Fibroblast of villous mesenchyme (primary cell): ENCODE results near the gene SLAMF7. TPM values are rescaled to one million over a fixed set of nuclear protein-coding genes. Genes with fewer than 3 reads are reported as not detected.

ENCODE experiments used
- DNase-seq: peaks from one replicate; pipeline ENCODE4 v3.0.0-alpha.2; 2010; ENCODE audit warnings: low read depth
- H3K4me3 ChIP-seq: 2 replicates; pipeline ENCODE4 v1.5.1; 2011; ENCODE audit warnings: low read depth, mild to moderate bottlenecking, low read length
- CTCF ChIP-seq: IDR thresholded peaks from 2 replicates; pipeline ENCODE4 v1.5.1; 2012; ENCODE audit warnings: low read depth, mild to moderate bottlenecking, low read length; ENCODE audit not compliant: insufficient read depth
- total RNA-seq: library from RNA; depleted of rRNA; stranded (reverse); fragments of >200 nt; gene quantifications from 2 replicates; pipeline ENCODE4 v1.2.3, GENCODE V29; 2012

SLAMF7 gene
- total RNA-seq, 1 donor, result not detected

GRCh38 chr1:160798439-160798838 is 59.4 kb downstream of the SLAMF7 start:
- no peak for DNase-seq
- no peak overlapping the region for H3K4me3 ChIP-seq
- no peak for TF ChIP-seq CTCF

GRCh38 chr1:160799641-160800040 is 60.6 kb downstream of the SLAMF7 start:
- no peak for DNase-seq
- TF ChIP-seq CTCF, result no peak
- no peak overlapping the region for H3K4me3 ChIP-seq

- no peak for DNase-seq
- H3K4me3 ChIP-seq, result no peak overlapping the region
- TF ChIP-seq CTCF, result no peak
These were observed 61.1 kb downstream of the SLAMF7 start for GRCh38 chr1:160800142-160800541.

GRCh38 chr1:160800645-160801408 is 61.8 kb downstream of the SLAMF7 start:
- DNase-seq, result no peak
- TF ChIP-seq CTCF, result no peak
- H3K4me3 ChIP-seq, result no peak overlapping the region

- TF ChIP-seq CTCF, result no peak
- H3K4me3 ChIP-seq, result no peak overlapping the region
- no peak for DNase-seq
These were observed 63.0 kb downstream of the SLAMF7 start for GRCh38 chr1:160801836-160802580.

Other genes starting within 250 kb of the SLAMF7 start
- not detected in 2 replicates for gene SLAMF6, start 216.0 kb upstream of the SLAMF7 start, total RNA-seq
- not detected in 2 replicates for gene CD84, start 159.8 kb upstream of the SLAMF7 start, total RNA-seq
- gene SLAMF1, start 92.2 kb upstream of the SLAMF7 start, total RNA-seq, result not detected in 2 replicates
- gene CD48, start 27.4 kb upstream of the SLAMF7 start, total RNA-seq, result not detected in 2 replicates
- under 0.01 TPM in 1 of 2 replicates, not detected in the other for gene LY9, start 56.9 kb downstream of the SLAMF7 start, total RNA-seq
- not detected in 2 replicates for gene CD244, start 123.6 kb downstream of the SLAMF7 start, total RNA-seq
- not detected in 2 replicates for gene ITLN1, start 145.9 kb downstream of the SLAMF7 start, total RNA-seq
- gene ITLN2, start 215.6 kb downstream of the SLAMF7 start, total RNA-seq, result not detected in 2 replicates